Astrocyte of the hippocampus (primary cell): ENCODE results near the gene FBXO3.
A peak's percentile ranks its signal among the peaks of the same experiment; 100 is the strongest.
"Not testable (repeated sequence)": the region's sequence is repeated elsewhere in the genome, so short reads cannot be mapped to it uniquely, and the experiment has no call there.

Experiments
- DNase-seq: peaks from one replicate; pipeline ENCODE4 v3.0.0; 2011; ENCODE audit warnings: low read depth, low spot score

FBXO3 gene

GRCh38 chr11:33727539-33727938 lies 46.8 kb downstream of the FBXO3 start:
- DNase-seq = not testable (repeated sequence)

- DNase-seq = no peak
These were observed 48.8 kb downstream of the FBXO3 start for GRCh38 chr11:33725496-33725895.

- DNase-seq = no peak
These were observed 49.7 kb downstream of the FBXO3 start for GRCh38 chr11:33724644-33725035.

GRCh38 chr11:33723238-33723881 lies 51.0 kb downstream of the FBXO3 start:
- peak; percentile 76 for DNase-seq

- DNase-seq = peak; percentile 61
These were observed 51.6 kb downstream of the FBXO3 start for GRCh38 chr11:33722590-33723234.

GRCh38 chr11:33721984-33722383 lies 52.3 kb downstream of the FBXO3 start:
- DNase-seq = no peak

- no peak for DNase-seq
These were observed 52.9 kb downstream of the FBXO3 start for GRCh38 chr11:33721426-33721825.

GRCh38 chr11:33719587-33719986 lies 54.7 kb downstream of the FBXO3 start:
- no peak for DNase-seq

GRCh38 chr11:33718440-33718839 lies 55.9 kb downstream of the FBXO3 start:
- DNase-seq = no peak

- peak; percentile 57 for DNase-seq
These were observed 58.1 kb downstream of the FBXO3 start for GRCh38 chr11:33716243-33716642.

- no peak for DNase-seq
These were observed 60.4 kb downstream of the FBXO3 start for GRCh38 chr11:33713856-33714398.

GRCh38 chr11:33713151-33713855 lies 61.0 kb downstream of the FBXO3 start:
- peak; percentile 49 for DNase-seq

- no peak for DNase-seq
These were observed 61.9 kb downstream of the FBXO3 start for GRCh38 chr11:33712436-33712835.

- no peak for DNase-seq
These were observed 64.9 kb downstream of the FBXO3 start for GRCh38 chr11:33709466-33709865.

GRCh38 chr11:33708985-33709384 lies 65.3 kb downstream of the FBXO3 start:
- no peak for DNase-seq

- not testable (repeated sequence) for DNase-seq
These were observed 66.5 kb downstream of the FBXO3 start for GRCh38 chr11:33707831-33708230.

GRCh38 chr11:33706966-33707365 lies 67.4 kb downstream of the FBXO3 start:
- DNase-seq = no peak

- DNase-seq = no peak
These were observed 67.8 kb downstream of the FBXO3 start for GRCh38 chr11:33706546-33706945.

- no peak for DNase-seq
These were observed 69.9 kb downstream of the FBXO3 start for GRCh38 chr11:33704240-33705002.

- DNase-seq = peak; percentile 75
These were observed 70.5 kb downstream of the FBXO3 start for GRCh38 chr11:33703788-33704187.

GRCh38 chr11:33703234-33703633 lies 71.1 kb downstream of the FBXO3 start:
- no peak for DNase-seq
